WTC11 (cell line): ENCODE data around the gene SCGB1A1. TPM values are rescaled to one million over a fixed set of nuclear protein-coding genes. Genes with fewer than 3 reads are reported as not detected.

Source experiments
- ATAC-seq: fragments of 200-7000 bp; cut with Tn5 transposase; 2 replicates; pipeline ENCODE4 v1.10.0; 2021; ENCODE audit warnings: mild to moderate bottlenecking, moderate library complexity
- CTCF ChIA-PET: fragments of 300-600 bp; sonication (Branson Sonifier 250); formaldehyde crosslinking; loops from one replicate; lab custom pipeline; 2021; ENCODE audit warnings: antibody characterized with exemption; lab: Charles Lee
- POLR2A ChIA-PET: fragments of 350-600 bp; sonication (Branson Sonifier 250); formaldehyde crosslinking; loops from one replicate; lab custom pipeline; 2021; ENCODE audit warnings: antibody characterized with exemption; lab: Charles Lee
- DNase-seq: peaks from one replicate; pipeline ENCODE4 v3.0.0; 2021; ENCODE audit warnings: low spot score
- H3K27ac Mint-ChIP-seq: 2 replicates; pipeline ENCODE4 v1.8.0; 2021; ENCODE audit warnings: mixed read lengths
- H3K27me3 Mint-ChIP-seq: 2 replicates; pipeline ENCODE4 v1.8.0; 2021; ENCODE audit warnings: low read depth, mild to moderate bottlenecking, moderate library complexity, mixed read lengths
- H3K36me3 Mint-ChIP-seq: 2 replicates; pipeline ENCODE4 v1.8.0; 2021; ENCODE audit warnings: mixed read lengths
- H3K4me1 Mint-ChIP-seq: 2 replicates; pipeline ENCODE4 v1.8.0; 2022; ENCODE audit warnings: mixed read lengths
- H3K4me3 Mint-ChIP-seq: 2 replicates; pipeline ENCODE4 v1.8.0; 2021; ENCODE audit warnings: mild to moderate bottlenecking, moderate library complexity, mixed read lengths
- H3K9me3 Mint-ChIP-seq: 2 replicates; pipeline ENCODE4 v1.8.0; 2021; ENCODE audit warnings: mixed read lengths
- CREM ChIP-seq: sonication (generic); formaldehyde crosslinking; IDR thresholded peaks from 2 replicates; pipeline ENCODE4 v1.8.1; 2022; ENCODE audit warnings: mild to moderate bottlenecking, missing genetic modification reagents, moderate library complexity
- EMX1 ChIP-seq: fragments of 250-450 bp; sonication (Bioruptor Pico); IDR thresholded peaks from 2 replicates; pipeline ENCODE4 v1.8.0; 2021; ENCODE audit warnings: mild to moderate bottlenecking
- JAZF1 ChIP-seq: fragments of 250-450 bp; sonication (Bioruptor Pico); IDR thresholded peaks from 2 replicates; pipeline ENCODE4 v1.9.0; 2021; ENCODE audit warnings: moderate library complexity, mild to moderate bottlenecking, inconsistent platforms
- MYBL2 ChIP-seq: sonication (generic); formaldehyde crosslinking; IDR thresholded peaks from 2 replicates; pipeline ENCODE4 v1.8.1; 2023; ENCODE audit warnings: mild to moderate bottlenecking, moderate library complexity, missing genetic modification reagents
- NFE2L1 ChIP-seq: sonication (generic); formaldehyde crosslinking; IDR thresholded peaks from 2 replicates; pipeline ENCODE4 v1.8.1; 2023; ENCODE audit warnings: missing genetic modification reagents
- NFYB ChIP-seq: sonication (generic); formaldehyde crosslinking; conservative IDR thresholded peaks from 2 replicates; pipeline ENCODE4 v1.8.0; 2022; ENCODE audit warnings: low read depth, missing genetic modification reagents
- NR2C2 ChIP-seq: sonication (generic); formaldehyde crosslinking; IDR thresholded peaks from 2 replicates; pipeline ENCODE4 v1.8.0; 2022; ENCODE audit warnings: mild to moderate bottlenecking, missing genetic modification reagents
- OVOL2 ChIP-seq: fragments of 250-450 bp; sonication (Bioruptor Pico); IDR thresholded peaks from 2 replicates; pipeline ENCODE4 v1.9.0; 2021; ENCODE audit warnings: mild to moderate bottlenecking, borderline replicate concordance
- PRDM15 ChIP-seq: sonication (generic); formaldehyde crosslinking; IDR thresholded peaks from 2 replicates; pipeline ENCODE4 v1.8.0; 2022; ENCODE audit warnings: missing genetic modification reagents
- TCF7 ChIP-seq: sonication (generic); formaldehyde crosslinking; IDR thresholded peaks from 2 replicates; pipeline ENCODE4 v1.8.0; 2022; ENCODE audit warnings: mild to moderate bottlenecking, low read depth, missing genetic modification reagents, moderate library complexity
- USF2 ChIP-seq: sonication (generic); formaldehyde crosslinking; IDR thresholded peaks from 2 replicates; pipeline ENCODE4 v1.8.1; 2023; ENCODE audit warnings: mild to moderate bottlenecking, missing genetic modification reagents, moderate library complexity
- ZBTB21 ChIP-seq: sonication (generic); formaldehyde crosslinking; IDR thresholded peaks from 2 replicates; pipeline ENCODE4 v1.8.1; 2023; ENCODE audit warnings: mild to moderate bottlenecking, missing genetic modification reagents, borderline replicate concordance
- ZNF219 ChIP-seq: sonication (generic); formaldehyde crosslinking; IDR thresholded peaks from 2 replicates; pipeline ENCODE4 v1.8.0; 2023; ENCODE audit warnings: missing genetic modification reagents, mild to moderate bottlenecking, borderline replicate concordance
- ZNF416 ChIP-seq: fragments of 250-450 bp; sonication (Bioruptor Pico); IDR thresholded peaks from 2 replicates; pipeline ENCODE4 v1.9.0; 2021; ENCODE audit warnings: mild to moderate bottlenecking, inconsistent platforms
- ZNF423 ChIP-seq: fragments of 250-450 bp; sonication (Bioruptor Pico); IDR thresholded peaks from 2 replicates; pipeline ENCODE4 v2.1.2; 2022; ENCODE audit warnings: mild to moderate bottlenecking, moderate library complexity
- total RNA-seq: library from RNA; stranded (reverse); gene quantifications from 3 replicates; pipeline ENCODE4 v1.2.3, GENCODE V29; 2021
- TF ChIP-seq, protein P1 (sequence below): sonication (generic); formaldehyde crosslinking; IDR thresholded peaks from 2 replicates; pipeline ENCODE4 v1.8.1; 2022; ENCODE audit warnings: low read depth, missing genetic modification reagents, borderline replicate concordance
- TF ChIP-seq, protein P2 (sequence below): sonication (generic); formaldehyde crosslinking; IDR thresholded peaks from 2 replicates; pipeline ENCODE4 v1.8.0; 2022; ENCODE audit warnings: mild to moderate bottlenecking, missing genetic modification reagents
- TF ChIP-seq, protein P3 (sequence below): sonication (generic); formaldehyde crosslinking; IDR thresholded peaks from 2 replicates; pipeline ENCODE4 v1.8.0; 2022; ENCODE audit warnings: mild to moderate bottlenecking, missing genetic modification reagents

SCGB1A1 gene
- total RNA-seq, 1 experiment from 2014 or later, result 1.2 TPM

DNA sequence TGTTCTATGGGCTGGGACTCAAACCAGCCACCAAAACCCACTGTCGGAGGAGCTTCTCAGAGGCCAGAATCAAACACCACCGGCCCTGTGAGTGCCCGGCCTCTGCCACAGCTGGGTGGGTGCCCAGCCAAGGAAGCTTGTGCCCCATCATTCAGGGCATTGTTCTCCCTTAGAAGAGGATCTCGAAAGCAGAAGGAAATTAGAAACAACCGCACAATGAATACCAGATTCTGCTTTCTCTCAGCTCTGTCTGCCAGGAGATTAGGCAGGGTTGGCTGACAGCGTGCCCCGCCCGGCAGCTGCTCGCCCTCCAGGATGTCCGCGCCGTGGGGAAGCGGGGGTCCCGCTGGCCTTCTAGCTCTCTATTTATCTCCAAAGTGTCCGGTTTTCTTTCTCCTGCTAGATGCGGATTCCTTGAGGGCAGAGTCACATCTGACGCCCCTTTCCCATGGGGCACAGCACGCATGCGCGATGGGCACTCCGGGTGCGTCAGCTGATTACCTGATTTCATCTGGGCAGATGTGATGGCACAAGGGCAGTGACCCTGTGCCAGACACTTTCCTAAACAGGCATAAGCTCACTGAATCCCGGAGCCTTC, 25.5 kb downstream of the SCGB1A1 start:
- ChIA-PET POLR2A (interaction anchor here (0.6 kb wide), 1 partner anchor 42 kb away, joined by 3 read pairs; no protein-coding TSS in a partner anchor), CTCF (interaction anchor here (0.8 to 2.1 kb wide), 7 partner anchors 14 to 147 kb away, joined by 3 to 35 read pairs (median 5); partner anchors contain the start of gene TUT1)
- Mint-ChIP-seq H3K9me3 (no peaks in the 10 kb centered on the region), H3K4me1 (peaks cover 14% of the 10 kb centered on the region), H3K4me3 (peak overlapping the region; percentile 28), H3K36me3 (no peaks in the 10 kb centered on the region)
- ATAC-seq, result peak; percentile 65
- TF ChIP-seq ZNF423 (peak; percentile 25; the same call in 1 of the 2 replicates), USF2 (CRISPR knock-in tag) (peak; percentile 46), MYBL2 (CRISPR knock-in tag) (no peak)
- TF ChIP-seq, all 79 proteins: peak for 2
- H3K27ac Mint-ChIP-seq, result peak overlapping the region; percentile 67; the same call in 1 of the 2 replicates
- peak; percentile 41 for DNase-seq
- no peaks in the 10 kb centered on the region for H3K27me3 Mint-ChIP-seq

DNA sequence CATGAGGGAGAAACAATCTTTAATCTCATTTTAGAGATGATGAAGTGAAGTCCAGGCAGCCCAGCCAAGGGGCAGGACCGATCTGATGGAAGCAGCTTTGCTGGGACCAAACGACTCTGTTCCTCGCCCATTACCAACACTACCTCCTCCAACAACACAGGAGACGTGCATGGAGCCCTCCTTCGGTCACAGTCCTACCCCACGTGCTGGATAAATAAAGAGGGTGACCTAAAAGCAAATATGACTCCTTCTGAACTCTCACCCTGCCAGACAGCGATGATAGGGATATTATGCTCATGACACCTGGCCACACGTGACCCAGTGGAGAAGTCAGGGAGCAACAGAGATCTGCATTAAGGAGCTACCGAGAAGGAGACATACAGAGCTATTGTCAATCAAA, 26.0 kb downstream of the SCGB1A1 start:
- Mint-ChIP-seq H3K27ac (peak overlapping the region; percentile 67; the same call in 1 of the 2 replicates), H3K36me3 (no peaks in the 10 kb centered on the region), H3K4me3 (peak overlapping the region; percentile 28), H3K9me3 (no peaks in the 10 kb centered on the region), H3K4me1 (peaks cover 13% of the 10 kb centered on the region), H3K27me3 (no peaks in the 10 kb centered on the region)
- no peak for ATAC-seq
- no peak for TF ChIP-seq NR2C2
- no peak for TF ChIP-seq ZNF219 (CRISPR knock-in tag)
- no peak for TF ChIP-seq NFYB (CRISPR knock-in tag)
- TF ChIP-seq NFE2L1 (CRISPR knock-in tag), result no peak
- no peak for TF ChIP-seq OVOL2 (CRISPR knock-in tag)
- no peak for TF ChIP-seq ZNF416 (CRISPR knock-in tag)
- TF ChIP-seq EMX1, result no peak
- TF ChIP-seq, protein P1, sequence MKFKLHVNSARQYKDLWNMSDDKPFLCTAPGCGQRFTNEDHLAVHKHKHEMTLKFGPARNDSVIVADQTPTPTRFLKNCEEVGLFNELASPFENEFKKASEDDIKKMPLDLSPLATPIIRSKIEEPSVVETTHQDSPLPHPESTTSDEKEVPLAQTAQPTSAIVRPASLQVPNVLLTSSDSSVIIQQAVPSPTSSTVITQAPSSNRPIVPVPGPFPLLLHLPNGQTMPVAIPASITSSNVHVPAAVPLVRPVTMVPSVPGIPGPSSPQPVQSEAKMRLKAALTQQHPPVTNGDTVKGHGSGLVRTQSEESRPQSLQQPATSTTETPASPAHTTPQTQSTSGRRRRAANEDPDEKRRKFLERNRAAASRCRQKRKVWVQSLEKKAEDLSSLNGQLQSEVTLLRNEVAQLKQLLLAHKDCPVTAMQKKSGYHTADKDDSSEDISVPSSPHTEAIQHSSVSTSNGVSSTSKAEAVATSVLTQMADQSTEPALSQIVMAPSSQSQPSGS (CRISPR knock-in tag), result no peak
- ChIA-PET POLR2A (interaction anchor here (0.6 kb wide), 1 partner anchor 43 kb away, joined by 3 read pairs; no protein-coding TSS in a partner anchor), CTCF (interaction anchor here (0.8 to 2.1 kb wide), 6 partner anchors 13 to 147 kb away, joined by 3 to 35 read pairs (median 10); partner anchors contain the start of gene TUT1)
- no peak for DNase-seq

GRCh38 chr11:62445314-62445740, 26.5 kb downstream of the SCGB1A1 start:
- Mint-ChIP-seq H3K36me3 (no peaks in the 10 kb centered on the region), H3K9me3 (no peaks in the 10 kb centered on the region), H3K4me3 (no peak overlapping the region), H3K27me3 (no peaks in the 10 kb centered on the region), H3K4me1 (peaks cover 11% of the 10 kb centered on the region), H3K27ac (no peak overlapping the region)
- CTCF ChIA-PET, result interaction anchor here (0.8 to 2.1 kb wide), 4 partner anchors 21 to 98 kb away, joined by 3 to 35 read pairs (median 24); no protein-coding TSS in a partner anchor
- no peak for ATAC-seq
- TF ChIP-seq, protein P1 (CRISPR knock-in tag), result no peak
- TF ChIP-seq CREM (CRISPR knock-in tag) (no peak), TCF7 (CRISPR knock-in tag) (no peak)
- DNase-seq, result no peak
- POLR2A ChIA-PET, result no interaction called here

DNA sequence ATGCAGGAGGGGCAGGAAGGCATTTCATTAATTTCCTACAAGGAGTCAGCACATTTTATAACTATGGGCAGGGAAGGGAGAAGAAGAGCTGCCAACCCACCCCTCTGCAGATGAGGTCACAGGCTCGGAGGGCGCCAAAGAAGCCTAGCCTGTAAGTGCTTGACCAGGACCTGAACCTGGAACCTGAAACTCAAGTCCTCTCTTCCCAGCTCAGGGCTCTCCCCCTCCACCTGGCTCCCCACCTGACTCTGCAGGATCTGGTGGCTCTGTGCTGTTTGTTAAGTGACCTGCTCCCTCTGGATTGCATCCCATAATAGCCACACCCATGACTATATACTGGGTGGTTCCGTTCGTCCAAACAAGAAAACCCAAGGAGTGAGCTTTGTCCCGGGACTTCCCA, 27.3 kb downstream of the SCGB1A1 start:
- POLR2A ChIA-PET, result no interaction called here
- CTCF ChIA-PET, result interaction anchor here (0.9 to 1.1 kb wide), 2 partner anchors 21 to 51 kb away, joined by 3 to 4 read pairs; no protein-coding TSS in a partner anchor
- Mint-ChIP-seq H3K36me3 (no peaks in the 10 kb centered on the region), H3K9me3 (no peaks in the 10 kb centered on the region), H3K27ac (no peak overlapping the region), H3K4me1 (peaks cover 15% of the 10 kb centered on the region), H3K4me3 (no peak overlapping the region), H3K27me3 (no peaks in the 10 kb centered on the region)
- no peak for DNase-seq
- ATAC-seq, result no peak
- TF ChIP-seq, protein P2, sequence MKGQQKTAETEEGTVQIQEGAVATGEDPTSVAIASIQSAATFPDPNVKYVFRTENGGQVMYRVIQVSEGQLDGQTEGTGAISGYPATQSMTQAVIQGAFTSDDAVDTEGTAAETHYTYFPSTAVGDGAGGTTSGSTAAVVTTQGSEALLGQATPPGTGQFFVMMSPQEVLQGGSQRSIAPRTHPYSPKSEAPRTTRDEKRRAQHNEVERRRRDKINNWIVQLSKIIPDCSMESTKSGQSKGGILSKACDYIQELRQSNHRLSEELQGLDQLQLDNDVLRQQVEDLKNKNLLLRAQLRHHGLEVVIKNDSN (CRISPR knock-in tag), result no peak
- TF ChIP-seq JAZF1, result no peak
- TF ChIP-seq, protein P3, sequence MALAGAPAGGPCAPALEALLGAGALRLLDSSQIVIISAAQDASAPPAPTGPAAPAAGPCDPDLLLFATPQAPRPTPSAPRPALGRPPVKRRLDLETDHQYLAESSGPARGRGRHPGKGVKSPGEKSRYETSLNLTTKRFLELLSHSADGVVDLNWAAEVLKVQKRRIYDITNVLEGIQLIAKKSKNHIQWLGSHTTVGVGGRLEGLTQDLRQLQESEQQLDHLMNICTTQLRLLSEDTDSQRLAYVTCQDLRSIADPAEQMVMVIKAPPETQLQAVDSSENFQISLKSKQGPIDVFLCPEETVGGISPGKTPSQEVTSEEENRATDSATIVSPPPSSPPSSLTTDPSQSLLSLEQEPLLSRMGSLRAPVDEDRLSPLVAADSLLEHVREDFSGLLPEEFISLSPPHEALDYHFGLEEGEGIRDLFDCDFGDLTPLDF, result no peak
- TF ChIP-seq PRDM15 (CRISPR knock-in tag), result no peak
- TF ChIP-seq ZBTB21 (CRISPR knock-in tag), result no peak
